Peyer's patch (tissue), 4 donors: ENCODE data around the gene WHRN.

Experiments
- CTCF ChIP-seq, 6 experiments: fragments of 450-650 bp in 4 of 6; fragments of 200-600 bp in 2 of 6; sonication (generic) in 1 of 6; IDR thresholded peaks; one replicate each; pipeline ENCODE4 v1.5.1; 2017 to 2019; ENCODE audit warnings: antibody characterized with exemption in 6 of 6, mild to moderate bottlenecking in 3 of 6, moderate library complexity in 1 of 6
- POLR2A ChIP-seq, 2 donors: fragments of 450-650 bp; IDR thresholded peaks; one replicate each; pipeline ENCODE4 v1.5.1; 2017; ENCODE audit warnings: antibody characterized with exemption in 2 of 2, mild to moderate bottlenecking in 2 of 2, moderate library complexity in 2 of 2

- TF ChIP-seq CTCF (IDR thresholded peaks at IDR 0.05) (no peak), POLR2A (IDR thresholded peaks at IDR 0.05) (no peak)
Measured at GRCh38 chr9:114449236-114449635, 56.0 kb downstream of the WHRN start.
